K562 (cell line): Measurements from ENCODE around the gene ZCWPW1.

Experiments used
- GATAD2B ChIP-seq: fragments of 450-650 bp; IDR thresholded peaks from 2 replicates; pipeline ENCODE4 v1.6.1; 2017; ENCODE audit warnings: mild to moderate bottlenecking, borderline replicate concordance
- TAF1 ChIP-seq: IDR thresholded peaks from 2 replicates; pipeline ENCODE4 v1.6.1; 2011; ENCODE audit warnings: mild to moderate bottlenecking, low read length, moderate library complexity; ENCODE audit not compliant: insufficient read depth, control insufficient read depth, severe bottlenecking; ENCODE audit errors: extremely low read depth
- TF ChIP-seq, protein P1 (sequence below), 2 experiments: IDR thresholded peaks; 2 replicates each; pipeline ENCODE4 v1.6.1; 2011; ENCODE audit warnings: borderline replicate concordance in 1 of 2, control low read depth in 1 of 2, low read depth in 1 of 2, low read length in 1 of 2, mild to moderate bottlenecking in 1 of 2, mixed read lengths in 1 of 2, moderate library complexity in 1 of 2; ENCODE audit not compliant: insufficient read depth in 1 of 2, insufficient read length in 1 of 2, poor library complexity in 1 of 2, severe bottlenecking in 1 of 2; ENCODE audit errors: extremely low read depth in 1 of 2

DNA sequence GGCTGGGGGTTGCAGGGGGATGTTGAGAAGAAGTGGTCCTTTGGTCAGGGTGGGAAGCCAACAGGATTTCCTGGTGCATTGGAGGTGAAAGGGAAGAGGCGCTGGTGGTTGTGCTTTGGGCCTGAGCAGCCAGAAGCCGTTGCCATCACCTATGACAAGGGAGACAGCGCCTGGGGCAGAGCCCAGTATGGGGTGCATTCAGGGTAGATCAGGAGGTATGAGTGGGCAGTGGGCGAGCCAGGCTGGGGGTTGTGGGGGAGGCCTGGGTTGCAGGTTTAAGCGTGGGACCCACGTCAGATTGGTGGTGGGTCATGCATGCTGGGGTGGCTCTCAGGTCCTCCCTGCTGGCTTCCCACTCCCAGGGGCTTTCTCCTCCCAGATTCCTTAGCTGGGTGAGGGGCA lies 76.8 kb downstream of the ZCWPW1 start:
- TF ChIP-seq TAF1 (no peak), GATAD2B (no peak)
- TF ChIP-seq, protein P1, sequence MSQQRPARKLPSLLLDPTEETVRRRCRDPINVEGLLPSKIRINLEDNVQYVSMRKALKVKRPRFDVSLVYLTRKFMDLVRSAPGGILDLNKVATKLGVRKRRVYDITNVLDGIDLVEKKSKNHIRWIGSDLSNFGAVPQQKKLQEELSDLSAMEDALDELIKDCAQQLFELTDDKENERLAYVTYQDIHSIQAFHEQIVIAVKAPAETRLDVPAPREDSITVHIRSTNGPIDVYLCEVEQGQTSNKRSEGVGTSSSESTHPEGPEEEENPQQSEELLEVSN (IDR thresholded peaks at IDR 0.05; ENCODE audit: borderline replicate concordance in 1 of 2, extremely low read depth in 1 of 2, insufficient read depth in 1 of 2, insufficient read length in 1 of 2, low read depth in 1 of 2, low read length in 1 of 2, poor library complexity in 1 of 2, severe bottlenecking in 1 of 2), result no peak
